Activated CD4-positive, alpha-beta T cell treated with anti-CD3 and anti-CD28 coated beads for 1 hour (primary cell): ENCODE measurements around the gene SLX9.
A peak's percentile ranks its signal among the peaks of the same experiment; 100 is the strongest.
"Not testable (repeated sequence)": the region's sequence is repeated elsewhere in the genome, so short reads cannot be mapped to it uniquely, and the experiment has no call there.

ENCODE experiments used
- DNase-seq: peaks from one replicate; pipeline ENCODE4 v3.0.0-alpha.2; 2020

SLX9 gene

GRCh38 chr21:44902268-44903049 lies 37.4 kb upstream of the SLX9 start:
- no peak for DNase-seq

- DNase-seq = no peak
Observed at GRCh38 chr21:44903050-44903685, 36.7 kb upstream of the SLX9 start.

- DNase-seq = no peak
Observed at GRCh38 chr21:44903689-44904088, 36.1 kb upstream of the SLX9 start.

- no peak for DNase-seq
Observed at GRCh38 chr21:44904141-44904923, 35.5 kb upstream of the SLX9 start.

- DNase-seq = no peak
Observed at GRCh38 chr21:44905016-44905727, 34.7 kb upstream of the SLX9 start.

GRCh38 chr21:44905728-44906090 lies 34.1 kb upstream of the SLX9 start:
- DNase-seq = no peak

GRCh38 chr21:44907225-44907965 lies 32.4 kb upstream of the SLX9 start:
- DNase-seq = no peak

GRCh38 chr21:44907966-44908895 lies 31.6 kb upstream of the SLX9 start:
- DNase-seq = no peak

- DNase-seq = no peak
Observed at GRCh38 chr21:44908908-44909307, 30.9 kb upstream of the SLX9 start.

- no peak for DNase-seq
Observed at GRCh38 chr21:44909719-44910118, 30.1 kb upstream of the SLX9 start.

GRCh38 chr21:44910229-44911067 lies 29.4 kb upstream of the SLX9 start:
- no peak for DNase-seq

GRCh38 chr21:44911068-44911383 lies 28.8 kb upstream of the SLX9 start:
- no peak for DNase-seq

- DNase-seq = peak; percentile 39
Observed at GRCh38 chr21:44911384-44912157, 28.3 kb upstream of the SLX9 start.

GRCh38 chr21:44912158-44912473 lies 27.7 kb upstream of the SLX9 start:
- DNase-seq = no peak

GRCh38 chr21:44912506-44913412 lies 27.1 kb upstream of the SLX9 start:
- DNase-seq = not testable (repeated sequence)

GRCh38 chr21:44913425-44914175 lies 26.2 kb upstream of the SLX9 start:
- DNase-seq = no peak

- no peak for DNase-seq
Observed at GRCh38 chr21:44914176-44914874, 25.5 kb upstream of the SLX9 start.
